ENCODE results near the gene DUS2. TPM values are rescaled to one million over a fixed set of nuclear protein-coding genes. Genes with fewer than 3 reads are reported as not detected.

DUS2 gene
- total and polyA plus RNA-seq, 9 of the 15 experiments (the other 6 are each of a cell fraction or from before 2014, with no cell fraction given): 5.8 to 22.5 (median 20.6) TPM

GRCh38 chr16:68079626-68080344 lies 56.7 kb downstream of the DUS2 start (continued):
- TF ChIP-seq HINFP (tag; conservative IDR thresholded peaks at IDR 0.05; ENCODE audit: low read depth) (no peak), ATF1 (CRISPR knock-in tag; IDR thresholded peaks at IDR 0.05) (no peak), ATF1 (tag; IDR thresholded peaks at IDR 0.05) (peak; percentile 82), XRCC4 (IDR thresholded peaks at IDR 0.05; ENCODE audit: extremely low read depth, insufficient read depth, insufficient read length) (no peak), POLR2B (IDR thresholded peaks at IDR 0.05; ENCODE audit: low read depth, partially characterized antibody) (peak; percentile 43), DEAF1 (CRISPR knock-in tag; IDR thresholded peaks at IDR 0.05) (peak; percentile 28; the same call in 1 of the 2 replicates), ZNF140 (CRISPR knock-in tag; IDR thresholded peaks at IDR 0.05) (no peak), JUND (IDR thresholded peaks at IDR 0.05; ENCODE audit: borderline replicate concordance, low read depth, low read length) (peak; percentile 39; the same call in 1 of the 2 replicates), JUND (tag; IDR thresholded peaks at IDR 0.05; ENCODE audit: borderline replicate concordance, low read depth, low read length) (peak; percentile 72; the same call in 1 of the 3 replicates), AFF4 (CRISPR knock-in tag; IDR thresholded peaks at IDR 0.05) (no peak)
- TF ChIP-seq, protein P1, sequence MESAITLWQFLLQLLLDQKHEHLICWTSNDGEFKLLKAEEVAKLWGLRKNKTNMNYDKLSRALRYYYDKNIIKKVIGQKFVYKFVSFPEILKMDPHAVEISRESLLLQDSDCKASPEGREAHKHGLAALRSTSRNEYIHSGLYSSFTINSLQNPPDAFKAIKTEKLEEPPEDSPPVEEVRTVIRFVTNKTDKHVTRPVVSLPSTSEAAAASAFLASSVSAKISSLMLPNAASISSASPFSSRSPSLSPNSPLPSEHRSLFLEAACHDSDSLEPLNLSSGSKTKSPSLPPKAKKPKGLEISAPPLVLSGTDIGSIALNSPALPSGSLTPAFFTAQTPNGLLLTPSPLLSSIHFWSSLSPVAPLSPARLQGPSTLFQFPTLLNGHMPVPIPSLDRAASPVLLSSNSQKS (CRISPR knock-in tag; IDR thresholded peaks at IDR 0.05): no peak
- TF ChIP-seq, protein P2, sequence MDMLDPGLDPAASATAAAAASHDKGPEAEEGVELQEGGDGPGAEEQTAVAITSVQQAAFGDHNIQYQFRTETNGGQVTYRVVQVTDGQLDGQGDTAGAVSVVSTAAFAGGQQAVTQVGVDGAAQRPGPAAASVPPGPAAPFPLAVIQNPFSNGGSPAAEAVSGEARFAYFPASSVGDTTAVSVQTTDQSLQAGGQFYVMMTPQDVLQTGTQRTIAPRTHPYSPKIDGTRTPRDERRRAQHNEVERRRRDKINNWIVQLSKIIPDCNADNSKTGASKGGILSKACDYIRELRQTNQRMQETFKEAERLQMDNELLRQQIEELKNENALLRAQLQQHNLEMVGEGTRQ (CRISPR knock-in tag; IDR thresholded peaks at IDR 0.05): no peak
- TF ChIP-seq, protein P3, sequence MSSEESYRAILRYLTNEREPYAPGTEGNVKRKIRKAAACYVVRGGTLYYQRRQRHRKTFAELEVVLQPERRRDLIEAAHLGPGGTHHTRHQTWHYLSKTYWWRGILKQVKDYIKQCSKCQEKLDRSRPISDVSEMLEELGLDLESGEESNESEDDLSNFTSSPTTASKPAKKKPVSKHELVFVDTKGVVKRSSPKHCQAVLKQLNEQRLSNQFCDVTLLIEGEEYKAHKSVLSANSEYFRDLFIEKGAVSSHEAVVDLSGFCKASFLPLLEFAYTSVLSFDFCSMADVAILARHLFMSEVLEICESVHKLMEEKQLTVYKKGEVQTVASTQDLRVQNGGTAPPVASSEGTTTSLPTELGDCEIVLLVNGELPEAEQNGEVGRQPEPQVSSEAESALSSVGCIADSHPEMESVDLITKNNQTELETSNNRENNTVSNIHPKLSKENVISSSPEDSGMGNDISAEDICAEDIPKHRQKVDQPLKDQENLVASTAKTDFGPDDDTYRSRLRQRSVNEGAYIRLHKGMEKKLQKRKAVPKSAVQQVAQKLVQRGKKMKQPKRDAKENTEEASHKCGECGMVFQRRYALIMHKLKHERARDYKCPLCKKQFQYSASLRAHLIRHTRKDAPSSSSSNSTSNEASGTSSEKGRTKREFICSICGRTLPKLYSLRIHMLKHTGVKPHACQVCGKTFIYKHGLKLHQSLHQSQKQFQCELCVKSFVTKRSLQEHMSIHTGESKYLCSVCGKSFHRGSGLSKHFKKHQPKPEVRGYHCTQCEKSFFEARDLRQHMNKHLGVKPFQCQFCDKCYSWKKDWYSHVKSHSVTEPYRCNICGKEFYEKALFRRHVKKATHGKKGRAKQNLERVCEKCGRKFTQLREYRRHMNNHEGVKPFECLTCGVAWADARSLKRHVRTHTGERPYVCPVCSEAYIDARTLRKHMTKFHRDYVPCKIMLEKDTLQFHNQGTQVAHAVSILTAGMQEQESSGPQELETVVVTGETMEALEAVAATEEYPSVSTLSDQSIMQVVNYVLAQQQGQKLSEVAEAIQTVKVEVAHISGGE (CRISPR knock-in tag; IDR thresholded peaks at IDR 0.05): peak in 1 of 3 experiments; percentile 69; a peak in 2 of 6 replicates
